Endometrium (tissue), 2 donors: Measurements from ENCODE around the gene SYNGR2.
"Not testable (repeated sequence)": the region's sequence is repeated elsewhere in the genome, so short reads cannot be mapped to it uniquely, and the experiment has no call there.

Experiments
- FAIRE-seq: peaks from 2 replicates; lab custom pipeline; 2012; peaks lifted over from hg19 to GRCh38; lab: Jason Lieb, UNC
- donor health status: control.
- donor health status: control.

SYNGR2 gene

GRCh38 chr17:78130090-78130436, 38.3 kb upstream of the SYNGR2 start:
- no peak for FAIRE-seq

GRCh38 chr17:78130437-78131101, 37.8 kb upstream of the SYNGR2 start, which contains the start of gene TMC8:
TSS of gene TMC8 (plus strand) at chr17:78130771. CDS start at chr17:78131589, 818 bp downstream.
- no peak for FAIRE-seq

- FAIRE-seq, result no peak
Observed at GRCh38 chr17:78131172-78132083, 37.0 kb upstream of the SYNGR2 start.

- FAIRE-seq, result no peak
Observed at GRCh38 chr17:78132084-78132676, 36.2 kb upstream of the SYNGR2 start.

- FAIRE-seq, result no peak
Observed at GRCh38 chr17:78132767-78133178, 35.6 kb upstream of the SYNGR2 start.

- no peak for FAIRE-seq
Observed at GRCh38 chr17:78133179-78133951, 35.0 kb upstream of the SYNGR2 start.

GRCh38 chr17:78133971-78134898, 34.1 kb upstream of the SYNGR2 start:
- FAIRE-seq, result no peak

- no peak for FAIRE-seq
Observed at GRCh38 chr17:78134899-78135385, 33.4 kb upstream of the SYNGR2 start.

- no peak for FAIRE-seq
Observed at GRCh38 chr17:78135858-78136500, 32.4 kb upstream of the SYNGR2 start.

- no peak for FAIRE-seq
Observed at GRCh38 chr17:78137392-78138203, 30.8 kb upstream of the SYNGR2 start.

GRCh38 chr17:78138204-78139060, 29.9 kb upstream of the SYNGR2 start:
- no peak for FAIRE-seq

- not testable (repeated sequence) for FAIRE-seq
Observed at GRCh38 chr17:78139861-78140168, 28.6 kb upstream of the SYNGR2 start.

GRCh38 chr17:78140169-78141051, 28.0 kb upstream of the SYNGR2 start:
- FAIRE-seq, result no peak

GRCh38 chr17:78141437-78142118, 26.8 kb upstream of the SYNGR2 start:
- no peak for FAIRE-seq

- FAIRE-seq, result no peak
Observed at GRCh38 chr17:78142119-78142861, 26.1 kb upstream of the SYNGR2 start.
